ENCODE results near the gene TMEM169. TPM values are rescaled to one million over a fixed set of nuclear protein-coding genes. Genes with fewer than 3 reads are reported as not detected.
A peak's percentile ranks its signal among the peaks of the same experiment; 100 is the strongest.

TMEM169 gene
- total and polyA plus RNA-seq, 10 of the 15 experiments (the other 5 are each of a cell fraction or from before 2014, with no cell fraction given) = 0.23 to 3.2 (median 2.3) TPM

DNA sequence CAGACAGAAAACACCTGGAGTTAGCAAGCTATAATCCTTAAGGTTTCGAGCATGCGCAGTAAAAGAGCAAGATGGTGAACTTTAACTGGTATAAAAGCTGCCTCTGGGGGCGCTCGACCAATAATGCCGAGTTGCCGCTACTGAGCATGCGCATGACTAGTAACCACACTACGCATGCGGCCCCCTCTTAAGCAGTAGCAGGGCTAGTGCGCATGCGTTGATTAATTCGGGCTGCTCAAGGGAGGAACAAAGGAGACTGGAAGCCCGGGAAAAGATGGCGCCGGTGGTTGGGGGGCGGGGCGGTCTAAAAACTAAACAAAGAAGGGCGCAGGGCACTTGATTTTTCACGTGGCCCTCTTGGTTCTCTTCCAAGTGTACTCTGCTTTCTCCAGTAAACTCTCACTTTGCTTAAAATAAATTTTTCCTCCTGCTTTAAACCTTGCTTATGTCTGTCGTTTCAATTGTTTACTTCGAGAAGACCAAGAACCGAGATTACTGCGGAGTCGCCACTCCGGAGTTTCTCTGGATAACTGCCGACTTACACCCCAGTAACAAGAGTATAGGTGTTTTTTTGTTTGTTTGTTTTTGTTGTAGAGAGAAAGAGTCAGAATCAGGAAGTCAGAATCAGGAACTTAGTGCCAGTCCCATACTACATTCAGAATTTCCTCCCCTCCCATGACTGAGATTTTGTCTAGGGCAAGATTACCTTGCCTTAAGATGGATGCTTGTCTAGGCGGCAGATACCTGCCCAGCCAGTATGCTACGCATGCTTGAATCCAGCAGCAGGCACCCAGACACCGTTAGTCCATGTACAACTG lies 33.2 kb downstream of the TMEM169 start:
- peak; percentile 71 for ATAC-seq
- peak; percentile 94 for DNase-seq (ENCODE audit: low read depth, low spot score)
- FAIRE-seq = peak; percentile 86
- Histone ChIP-seq H3K79me2 (ENCODE audit: control insufficient read depth, insufficient read depth, low read length) (peaks cover 88% of the 10 kb centered on the region), H3K9me3 (replicated peaks; ENCODE audit: control insufficient read depth, insufficient read depth, low read length) (no peaks in the 10 kb centered on the region), H3K36me3 (ENCODE audit: control insufficient read depth in 2 of 2, insufficient read depth in 2 of 2, low read length in 1 of 2) (peaks cover 2 to 27% of the 10 kb centered on the region in 2 experiments), H3K4me1 (ENCODE audit: control insufficient read depth, insufficient read depth, low read length) (peaks cover 29% of the 10 kb centered on the region), H2AFZ (ENCODE audit: control insufficient read depth, low read depth, low read length) (peak overlapping the region; percentile 62), H3K4me2 (ENCODE audit: control insufficient read depth, insufficient read depth) (peak overlapping the region; percentile 93), H3K27ac (ENCODE audit: control insufficient read depth, insufficient read depth) (peak overlapping the region; percentile 99), H3K27me3 (replicated peaks in 1 of 2; ENCODE audit: control insufficient read depth in 2 of 2, insufficient read depth in 2 of 2, low read length in 1 of 2) (no peaks in the 10 kb centered on the region), H3K9ac (ENCODE audit: control insufficient read depth, insufficient read depth, low read length) (peak overlapping the region; percentile 55), H3K4me3 (peak overlapping the region; percentile 93), H4K20me1 (ENCODE audit: control insufficient read depth, insufficient read depth) (no peaks in the 10 kb centered on the region)
- ChIA-PET POLR2A (interaction anchor here (0.9 to 1.6 kb wide), 8 partner anchors 10 to 110 kb away, joined by 3 to 7 read pairs (median 4); no protein-coding TSS in a partner anchor), CTCF (interaction anchor here (0.6 to 8.6 kb wide), 44 partner anchors 8 to 384 kb away, joined by 3 to 105 read pairs (median 4); partner anchors contain the start of genes PECR, RPL37A and TMEM169), SMC1A (ENCODE audit: uncharacterized antibody, unreplicated experiment) (interaction anchor here (0.6 to 7.6 kb wide), 18 partner anchors 8 to 276 kb away, joined by 3 to 59 read pairs (median 3); partner anchors contain the start of genes PECR and TMEM169), RAD21 (ENCODE audit: unreplicated experiment) (interaction anchor here (0.7 to 6.6 kb wide), 12 partner anchors 27 to 164 kb away, joined by 3 to 42 read pairs (median 4); partner anchors contain the start of genes PECR and TMEM169)
- intact Hi-C loops (cut with micrococcal nuclease; ENCODE audit: unreplicated experiment) (loop anchor here (5.0 to 10.0 kb wide), 4 partner anchors 160 to 550 kb away; partner anchors contain the start of gene SMARCAL1), in situ Hi-C loops (cut with MboI) (no loop called here)
- BruUV-seq (replicated peaks) = no TSS peak
- WGBS (ENCODE audit: insufficient coverage, insufficient replicate concordance, low lambda C conversion rate, missing lambda C conversion rate) = 19% methylated on average over 29 of the region's 29 CpGs
- TF ChIP-seq, protein P1, sequence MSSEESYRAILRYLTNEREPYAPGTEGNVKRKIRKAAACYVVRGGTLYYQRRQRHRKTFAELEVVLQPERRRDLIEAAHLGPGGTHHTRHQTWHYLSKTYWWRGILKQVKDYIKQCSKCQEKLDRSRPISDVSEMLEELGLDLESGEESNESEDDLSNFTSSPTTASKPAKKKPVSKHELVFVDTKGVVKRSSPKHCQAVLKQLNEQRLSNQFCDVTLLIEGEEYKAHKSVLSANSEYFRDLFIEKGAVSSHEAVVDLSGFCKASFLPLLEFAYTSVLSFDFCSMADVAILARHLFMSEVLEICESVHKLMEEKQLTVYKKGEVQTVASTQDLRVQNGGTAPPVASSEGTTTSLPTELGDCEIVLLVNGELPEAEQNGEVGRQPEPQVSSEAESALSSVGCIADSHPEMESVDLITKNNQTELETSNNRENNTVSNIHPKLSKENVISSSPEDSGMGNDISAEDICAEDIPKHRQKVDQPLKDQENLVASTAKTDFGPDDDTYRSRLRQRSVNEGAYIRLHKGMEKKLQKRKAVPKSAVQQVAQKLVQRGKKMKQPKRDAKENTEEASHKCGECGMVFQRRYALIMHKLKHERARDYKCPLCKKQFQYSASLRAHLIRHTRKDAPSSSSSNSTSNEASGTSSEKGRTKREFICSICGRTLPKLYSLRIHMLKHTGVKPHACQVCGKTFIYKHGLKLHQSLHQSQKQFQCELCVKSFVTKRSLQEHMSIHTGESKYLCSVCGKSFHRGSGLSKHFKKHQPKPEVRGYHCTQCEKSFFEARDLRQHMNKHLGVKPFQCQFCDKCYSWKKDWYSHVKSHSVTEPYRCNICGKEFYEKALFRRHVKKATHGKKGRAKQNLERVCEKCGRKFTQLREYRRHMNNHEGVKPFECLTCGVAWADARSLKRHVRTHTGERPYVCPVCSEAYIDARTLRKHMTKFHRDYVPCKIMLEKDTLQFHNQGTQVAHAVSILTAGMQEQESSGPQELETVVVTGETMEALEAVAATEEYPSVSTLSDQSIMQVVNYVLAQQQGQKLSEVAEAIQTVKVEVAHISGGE (CRISPR knock-in tag; IDR thresholded peaks at IDR 0.05) = no peak
- TF ChIP-seq LARP7 (IDR thresholded peaks at IDR 0.05) = no peak
- TF ChIP-seq STAT1 (conservative IDR thresholded peaks at IDR 0.05) = no peak
- TF ChIP-seq ZNF622 (IDR thresholded peaks at IDR 0.05) = no peak
- TF ChIP-seq EED (IDR thresholded peaks at IDR 0.05; ENCODE audit: low read depth) = no peak
- no peak for TF ChIP-seq TCF3 (IDR thresholded peaks at IDR 0.05; ENCODE audit: borderline replicate concordance, insufficient read depth, low read depth, low read length)
- TF ChIP-seq SP1 (IDR thresholded peaks at IDR 0.05; ENCODE audit: low read depth, low read length) = no peak
- peak; percentile 58; the same call in 1 of the 2 replicates for TF ChIP-seq MXI1 (IDR thresholded peaks at IDR 0.05; ENCODE audit: low read depth, low read length)
- TF ChIP-seq TCF12 (IDR thresholded peaks at IDR 0.05; ENCODE audit: low read depth, low read length) = no peak
- peak; percentile 21 to 52; a peak in 2 of 4 replicates for TF ChIP-seq BHLHE40 (IDR thresholded peaks at IDR 0.05; ENCODE audit: borderline replicate concordance in 1 of 2, low read depth in 2 of 2, low read length in 1 of 2)
- no peak for TF ChIP-seq NR2C2 (IDR thresholded peaks at IDR 0.05; ENCODE audit: borderline replicate concordance, control insufficient read depth, insufficient read length, low read depth)
- peak; percentile 64; the same call in 1 of the 2 replicates for TF ChIP-seq SIN3A (IDR thresholded peaks at IDR 0.05; ENCODE audit: low read depth, low read length)
- TF ChIP-seq SMC3 (IDR thresholded peaks at IDR 0.05; ENCODE audit: borderline replicate concordance, low read length) = no peak
- TF ChIP-seq, protein P2, sequence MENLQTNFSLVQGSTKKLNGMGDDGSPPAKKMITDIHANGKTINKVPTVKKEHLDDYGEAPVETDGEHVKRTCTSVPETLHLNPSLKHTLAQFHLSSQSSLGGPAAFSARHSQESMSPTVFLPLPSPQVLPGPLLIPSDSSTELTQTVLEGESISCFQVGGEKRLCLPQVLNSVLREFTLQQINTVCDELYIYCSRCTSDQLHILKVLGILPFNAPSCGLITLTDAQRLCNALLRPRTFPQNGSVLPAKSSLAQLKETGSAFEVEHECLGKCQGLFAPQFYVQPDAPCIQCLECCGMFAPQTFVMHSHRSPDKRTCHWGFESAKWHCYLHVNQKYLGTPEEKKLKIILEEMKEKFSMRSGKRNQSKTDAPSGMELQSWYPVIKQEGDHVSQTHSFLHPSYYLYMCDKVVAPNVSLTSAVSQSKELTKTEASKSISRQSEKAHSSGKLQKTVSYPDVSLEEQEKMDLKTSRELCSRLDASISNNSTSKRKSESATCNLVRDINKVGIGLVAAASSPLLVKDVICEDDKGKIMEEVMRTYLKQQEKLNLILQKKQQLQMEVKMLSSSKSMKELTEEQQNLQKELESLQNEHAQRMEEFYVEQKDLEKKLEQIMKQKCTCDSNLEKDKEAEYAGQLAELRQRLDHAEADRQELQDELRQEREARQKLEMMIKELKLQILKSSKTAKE (IDR thresholded peaks at IDR 0.05; ENCODE audit: low read depth, poor library complexity, severe bottlenecking) = peak; percentile 63
- no peak for TF ChIP-seq ZSCAN29 (IDR thresholded peaks at IDR 0.05)
- TF ChIP-seq BMI1 (IDR thresholded peaks at IDR 0.05; ENCODE audit: borderline replicate concordance) = no peak
- TF ChIP-seq RBBP5 (conservative IDR thresholded peaks at IDR 0.05) = no peak
- no peak; the same call in 1 of the 2 replicates for TF ChIP-seq PAX8 (IDR thresholded peaks at IDR 0.05)
- no peak for TF ChIP-seq MYB (IDR thresholded peaks at IDR 0.05; ENCODE audit: borderline replicate concordance, low read depth, low read length)
